GM12872 (cell line): ENCODE results near the gene SCAMP4.
A peak's percentile ranks its signal among the peaks of the same experiment; 100 is the strongest.

Experiments
- TF ChIP-seq, protein P1 (sequence below): IDR thresholded peaks from 3 replicates; pipeline ENCODE4 v1.5.1; 2011; ENCODE audit warnings: low read depth, mild to moderate bottlenecking, low read length, moderate library complexity; ENCODE audit not compliant: insufficient read depth

SCAMP4 gene

DNA sequence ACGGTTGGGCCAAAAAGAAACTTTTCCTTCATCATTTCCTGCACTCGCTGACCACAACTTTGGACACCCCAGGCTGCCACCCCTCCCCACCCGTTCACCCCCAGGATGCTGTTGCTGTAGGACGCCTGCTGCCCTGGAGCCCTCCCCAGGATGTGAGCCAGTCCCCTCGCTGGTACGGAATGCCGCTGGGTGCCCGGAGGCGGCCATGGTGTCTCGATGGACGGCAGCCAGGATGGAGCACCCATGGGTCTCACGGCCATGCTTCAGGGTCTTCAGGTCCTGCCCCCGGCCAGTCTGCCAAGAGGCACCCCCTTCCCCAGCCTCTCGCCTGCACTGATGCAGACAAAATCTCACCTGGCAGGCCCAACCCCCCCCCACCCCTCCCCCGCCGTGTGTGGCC is 20.3 kb downstream of the SCAMP4 start:
- TF ChIP-seq, protein P1, sequence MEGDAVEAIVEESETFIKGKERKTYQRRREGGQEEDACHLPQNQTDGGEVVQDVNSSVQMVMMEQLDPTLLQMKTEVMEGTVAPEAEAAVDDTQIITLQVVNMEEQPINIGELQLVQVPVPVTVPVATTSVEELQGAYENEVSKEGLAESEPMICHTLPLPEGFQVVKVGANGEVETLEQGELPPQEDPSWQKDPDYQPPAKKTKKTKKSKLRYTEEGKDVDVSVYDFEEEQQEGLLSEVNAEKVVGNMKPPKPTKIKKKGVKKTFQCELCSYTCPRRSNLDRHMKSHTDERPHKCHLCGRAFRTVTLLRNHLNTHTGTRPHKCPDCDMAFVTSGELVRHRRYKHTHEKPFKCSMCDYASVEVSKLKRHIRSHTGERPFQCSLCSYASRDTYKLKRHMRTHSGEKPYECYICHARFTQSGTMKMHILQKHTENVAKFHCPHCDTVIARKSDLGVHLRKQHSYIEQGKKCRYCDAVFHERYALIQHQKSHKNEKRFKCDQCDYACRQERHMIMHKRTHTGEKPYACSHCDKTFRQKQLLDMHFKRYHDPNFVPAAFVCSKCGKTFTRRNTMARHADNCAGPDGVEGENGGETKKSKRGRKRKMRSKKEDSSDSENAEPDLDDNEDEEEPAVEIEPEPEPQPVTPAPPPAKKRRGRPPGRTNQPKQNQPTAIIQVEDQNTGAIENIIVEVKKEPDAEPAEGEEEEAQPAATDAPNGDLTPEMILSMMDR = no peak

DNA sequence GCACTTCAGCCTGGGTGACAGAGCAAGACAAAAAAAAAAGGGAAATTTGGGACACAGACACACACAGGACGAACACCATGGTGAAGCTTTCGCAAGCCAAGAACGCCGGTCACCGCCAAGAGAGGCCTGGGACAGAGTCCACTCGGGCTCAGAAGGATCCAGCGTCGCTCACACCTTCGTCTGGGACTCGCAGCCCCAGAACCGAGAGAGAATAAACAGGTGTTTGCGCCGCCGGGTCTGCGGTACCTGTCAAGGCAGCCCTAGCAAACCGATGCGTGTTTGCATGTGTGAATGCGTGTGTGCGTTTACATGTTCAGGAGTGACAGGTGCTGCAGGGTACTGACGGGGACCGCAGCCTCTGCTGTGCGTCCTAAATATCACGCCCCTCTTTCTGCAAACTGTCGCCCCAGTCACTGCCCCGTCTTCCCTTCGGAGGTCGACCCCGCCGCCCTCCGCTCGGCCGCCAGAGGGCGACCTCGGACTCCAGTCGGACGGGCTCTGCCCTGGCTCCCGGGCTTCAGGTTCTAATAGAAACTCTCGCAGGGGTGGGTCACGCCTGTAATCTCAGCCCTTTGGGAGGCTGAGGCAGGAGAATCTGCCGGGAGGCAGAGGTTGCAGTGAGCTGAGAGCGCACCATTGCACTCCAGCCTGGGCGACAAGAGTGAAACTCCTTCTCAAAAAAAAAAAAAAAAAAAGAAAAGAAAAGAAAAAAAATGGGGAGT is 24.0 kb downstream of the SCAMP4 start:
- TF ChIP-seq, protein P1 = peak; percentile 90

DNA sequence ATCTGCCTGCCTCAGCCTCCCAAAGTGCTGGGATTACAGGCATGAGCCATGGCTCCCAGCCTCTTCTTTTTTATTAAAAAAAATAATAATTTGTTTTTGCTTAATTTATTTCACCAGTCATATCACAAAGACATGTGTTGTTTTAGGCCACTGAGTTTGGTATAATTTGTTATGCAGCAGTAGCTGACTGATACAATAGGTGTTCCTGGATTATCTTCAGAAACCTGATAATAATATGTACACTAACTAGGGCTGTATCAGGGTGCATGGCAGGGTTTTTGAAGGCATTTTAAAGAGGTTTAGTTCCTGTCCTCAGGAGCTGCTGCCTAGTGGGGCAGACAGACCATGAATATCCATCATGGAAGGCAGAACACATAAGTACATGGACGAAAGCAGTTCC is 26.2 kb downstream of the SCAMP4 start:
- TF ChIP-seq, protein P1 = no peak

DNA sequence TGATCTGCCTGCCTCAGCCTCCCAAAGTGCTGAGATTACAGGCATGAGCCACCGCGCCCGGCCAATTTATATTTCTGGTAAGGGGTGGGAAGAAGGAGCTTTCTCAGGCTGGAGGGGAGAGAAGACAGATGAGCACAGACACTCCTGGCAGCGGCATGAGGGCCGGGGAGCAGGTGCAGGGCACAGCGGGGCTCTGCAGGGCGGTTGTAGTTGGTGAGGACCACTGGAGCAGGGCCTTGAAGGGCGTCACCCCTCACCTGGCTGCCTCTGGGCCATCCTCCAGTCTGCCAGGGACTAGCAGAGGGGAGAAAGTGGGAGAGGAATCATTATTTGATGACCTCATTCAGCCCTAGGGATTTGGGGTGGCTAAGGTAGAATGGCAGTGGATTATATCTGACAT is 27.2 kb downstream of the SCAMP4 start:
- TF ChIP-seq, protein P1 = no peak

DNA sequence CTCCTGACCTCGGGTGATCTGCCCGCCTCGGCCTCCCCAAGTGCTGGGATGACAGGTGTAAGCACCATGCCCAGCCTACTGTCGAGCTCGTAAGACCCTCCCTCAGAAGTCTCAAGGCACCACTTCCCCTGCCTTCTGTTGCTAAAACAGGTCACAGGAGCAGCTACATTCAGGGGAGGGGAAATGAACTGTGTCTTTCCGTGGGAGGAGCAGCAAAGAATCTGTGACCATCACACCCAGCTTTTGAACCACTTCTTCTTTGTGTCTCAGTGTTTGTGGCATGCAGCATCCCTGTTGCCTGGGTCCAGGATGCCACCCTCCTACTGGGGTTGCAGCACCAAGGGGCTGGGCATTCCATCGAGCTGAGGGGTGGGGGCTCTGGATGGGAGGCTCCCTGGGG is 28.0 kb downstream of the SCAMP4 start:
- TF ChIP-seq, protein P1 = no peak

DNA sequence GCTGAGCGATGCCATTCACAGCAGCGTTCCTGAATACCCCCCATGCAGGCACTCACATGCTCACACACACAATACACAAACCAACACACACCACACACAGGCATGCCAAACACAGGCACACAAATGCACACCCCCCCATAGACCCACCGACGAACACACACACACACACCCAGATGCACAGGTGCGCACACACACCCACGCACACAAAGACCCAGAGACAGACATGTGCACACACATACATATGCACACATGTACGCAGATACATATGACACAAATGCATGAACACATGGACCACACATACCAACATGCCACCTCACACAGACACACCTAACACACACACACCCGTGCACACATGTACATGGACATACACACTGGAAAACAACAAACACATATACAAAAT is 28.7 kb downstream of the SCAMP4 start:
- TF ChIP-seq, protein P1 = no peak

DNA sequence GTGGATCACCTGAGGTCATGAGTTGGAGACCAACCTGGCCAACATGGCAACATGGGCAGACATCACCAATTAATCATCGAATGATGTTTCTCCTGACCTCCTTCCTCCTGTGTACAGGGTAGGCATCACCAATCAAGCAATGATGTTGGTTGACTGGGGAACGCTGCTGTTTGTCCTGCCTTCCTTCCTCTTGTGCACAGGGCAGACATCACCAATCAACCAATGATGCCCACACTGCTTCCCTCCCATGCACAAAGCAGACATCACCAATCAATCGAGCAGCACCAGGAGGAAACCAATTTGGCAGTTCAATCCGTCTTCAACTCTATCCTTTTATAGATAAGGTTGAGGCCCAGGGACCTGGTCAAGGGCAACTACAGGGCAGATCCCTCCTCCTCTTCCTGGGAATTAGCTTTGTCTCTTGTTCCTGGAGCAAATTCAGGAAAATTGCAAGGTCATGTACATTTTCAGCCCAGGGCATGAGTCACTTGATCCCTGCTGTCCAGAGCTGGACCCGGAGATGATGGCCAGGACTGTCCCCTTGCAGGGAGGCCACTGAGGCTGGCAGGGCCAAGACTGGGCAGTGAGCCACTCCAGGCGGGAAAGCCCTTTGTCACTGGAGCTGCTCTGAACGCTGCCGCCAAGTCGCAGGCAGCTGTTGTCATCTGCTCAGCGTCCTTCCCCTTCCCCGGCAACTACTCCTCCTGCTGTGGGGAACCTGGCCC is 30.4 kb downstream of the SCAMP4 start:
- TF ChIP-seq, protein P1 = no peak
